ENCODE results near the gene TIGD7. TPM values are rescaled to one million over a fixed set of nuclear protein-coding genes. Genes with fewer than 3 reads are reported as not detected.

Gene TIGD7
- total and polyA plus RNA-seq, 9 donors, result 5.2 to 16.1 (median 13.4) TPM

DNA sequence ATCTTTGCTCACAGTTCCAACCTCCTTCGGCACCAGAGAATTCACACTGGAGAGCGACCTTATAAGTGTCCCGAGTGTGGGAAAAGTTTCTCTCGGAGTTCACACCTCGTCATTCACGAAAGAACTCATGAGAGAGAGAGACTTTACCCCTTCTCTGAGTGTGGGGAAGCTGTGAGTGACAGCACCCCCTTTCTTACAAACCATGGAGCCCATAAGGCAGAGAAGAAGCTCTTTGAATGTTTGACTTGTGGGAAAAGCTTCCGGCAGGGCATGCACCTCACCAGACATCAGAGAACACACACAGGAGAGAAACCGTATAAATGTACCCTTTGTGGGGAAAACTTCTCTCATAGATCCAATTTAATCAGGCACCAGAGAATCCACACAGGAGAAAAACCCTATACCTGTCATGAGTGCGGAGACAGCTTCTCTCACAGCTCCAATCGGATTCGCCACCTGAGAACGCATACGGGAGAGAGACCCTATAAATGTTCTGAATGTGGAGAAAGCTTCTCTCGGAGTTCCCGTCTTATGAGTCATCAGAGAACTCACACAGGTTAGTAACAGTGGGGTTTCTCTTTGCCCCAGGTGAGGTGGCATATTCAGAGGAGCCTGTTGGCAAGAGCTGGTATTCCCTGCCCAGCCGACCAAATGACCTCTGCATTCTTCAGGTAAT is 15.1 kb downstream of the TIGD7 start:
- Histone ChIP-seq H3K4me1 (ENCODE audit: insufficient read depth) (no peaks in the 10 kb centered on the region), H3K27ac (no peak overlapping the region), H3K4me3 (no peak overlapping the region), H3K9me3 (peaks cover 0 to 48% of the 10 kb centered on the region in 2 donors), H3K36me3 (peaks cover 3% of the 10 kb centered on the region), H3K27me3 (no peaks in the 10 kb centered on the region)
- TF ChIP-seq POLR2A (IDR thresholded peaks at IDR 0.05), result no peak
- TF ChIP-seq EP300 (IDR thresholded peaks at IDR 0.05), result no peak
- TF ChIP-seq, protein P1, sequence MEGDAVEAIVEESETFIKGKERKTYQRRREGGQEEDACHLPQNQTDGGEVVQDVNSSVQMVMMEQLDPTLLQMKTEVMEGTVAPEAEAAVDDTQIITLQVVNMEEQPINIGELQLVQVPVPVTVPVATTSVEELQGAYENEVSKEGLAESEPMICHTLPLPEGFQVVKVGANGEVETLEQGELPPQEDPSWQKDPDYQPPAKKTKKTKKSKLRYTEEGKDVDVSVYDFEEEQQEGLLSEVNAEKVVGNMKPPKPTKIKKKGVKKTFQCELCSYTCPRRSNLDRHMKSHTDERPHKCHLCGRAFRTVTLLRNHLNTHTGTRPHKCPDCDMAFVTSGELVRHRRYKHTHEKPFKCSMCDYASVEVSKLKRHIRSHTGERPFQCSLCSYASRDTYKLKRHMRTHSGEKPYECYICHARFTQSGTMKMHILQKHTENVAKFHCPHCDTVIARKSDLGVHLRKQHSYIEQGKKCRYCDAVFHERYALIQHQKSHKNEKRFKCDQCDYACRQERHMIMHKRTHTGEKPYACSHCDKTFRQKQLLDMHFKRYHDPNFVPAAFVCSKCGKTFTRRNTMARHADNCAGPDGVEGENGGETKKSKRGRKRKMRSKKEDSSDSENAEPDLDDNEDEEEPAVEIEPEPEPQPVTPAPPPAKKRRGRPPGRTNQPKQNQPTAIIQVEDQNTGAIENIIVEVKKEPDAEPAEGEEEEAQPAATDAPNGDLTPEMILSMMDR (IDR thresholded peaks at IDR 0.05), result no peak
- 98 to 99% (median 99%) methylated on average over 16 of the region's 16 CpGs for WGBS, 3 donors
- intact Hi-C loops (cut with DNase I), result loop anchor here in 1 of 4 donors (10.0 kb wide), 2 partner anchors 115 to 265 kb away; partner anchors contain the start of genes HCFC1R1, THOC6, TNFRSF12A and ZNF174
- DNase-seq, result no peak

DNA sequence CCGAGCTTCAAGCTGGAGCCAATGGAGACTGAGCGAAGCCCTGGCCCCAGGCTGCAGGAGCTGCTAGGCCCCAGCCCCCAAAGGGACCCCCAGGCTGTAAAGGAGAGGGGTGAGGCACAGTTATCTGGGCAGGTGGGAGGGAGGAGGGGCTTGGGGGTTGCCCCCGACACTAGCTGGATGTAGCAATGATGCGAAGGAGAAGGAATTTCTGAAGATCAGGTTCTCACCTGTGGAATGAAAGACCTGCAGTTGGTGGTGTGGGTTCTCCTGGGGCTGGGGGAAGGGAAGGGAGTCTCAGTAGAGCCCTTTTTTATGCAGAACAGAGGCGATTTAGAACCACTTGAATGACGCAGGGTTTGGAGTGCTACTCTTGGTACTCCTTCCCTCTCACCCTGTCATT is 20.1 kb downstream of the TIGD7 start:
- 79 to 95% (median 85%) methylated on average over 6 of the region's 6 CpGs for WGBS, 3 donors
- H3K4me3 ChIP-seq, result no peak overlapping the region
- intact Hi-C loops (cut with DNase I), result loop anchor here in 1 of 4 donors (10.0 kb wide), 2 partner anchors 120 to 260 kb away; partner anchors contain the start of genes HCFC1R1, THOC6, TNFRSF12A and ZNF174

DNA sequence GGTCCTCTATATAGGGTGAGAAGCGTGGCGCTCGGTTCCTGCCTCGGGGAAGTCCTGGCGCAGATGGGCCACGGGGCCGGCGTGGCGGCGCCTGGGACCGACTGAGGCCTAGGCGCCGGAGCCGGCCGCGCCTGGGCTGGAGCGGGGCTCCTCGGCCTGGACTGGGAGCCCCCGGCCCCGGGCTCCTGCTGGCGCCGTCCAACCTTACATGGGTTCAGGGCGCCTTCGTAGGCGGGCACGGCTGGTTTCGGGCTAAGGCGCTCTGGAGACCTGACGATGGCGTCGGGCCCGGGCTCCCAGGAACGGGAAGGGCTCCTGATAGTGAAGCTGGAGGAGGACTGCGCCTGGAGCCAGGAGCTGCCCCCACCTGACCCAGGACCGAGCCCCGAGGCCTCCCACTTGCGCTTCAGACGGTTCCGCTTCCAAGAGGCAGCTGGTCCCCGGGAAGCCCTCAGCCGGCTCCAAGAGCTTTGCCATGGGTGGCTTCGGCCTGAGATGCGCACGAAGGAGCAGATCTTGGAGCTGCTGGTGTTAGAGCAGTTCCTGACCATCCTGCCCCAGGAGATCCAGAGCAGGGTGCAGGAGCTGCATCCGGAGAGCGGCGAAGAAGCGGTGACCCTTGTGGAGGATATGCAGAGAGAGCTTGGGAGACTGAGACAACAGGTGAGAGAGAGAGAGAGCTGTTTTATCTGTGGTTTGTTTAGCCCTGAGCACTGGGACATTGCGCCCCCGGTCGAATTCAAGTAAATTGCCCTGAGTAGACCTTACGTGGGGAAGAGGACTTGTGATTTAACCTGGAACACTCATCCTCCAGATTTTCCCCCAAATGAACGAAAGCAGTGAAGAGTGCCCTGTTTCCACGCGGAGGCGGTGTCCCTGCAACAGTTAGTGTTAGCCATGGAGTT is 21.4 kb downstream of the TIGD7 start:
- Histone ChIP-seq H3K27me3 (no peaks in the 10 kb centered on the region), H3K9me3 (peaks cover 0 to 11% of the 10 kb centered on the region in 2 donors), H3K4me3 (peak overlapping the region; percentile 97), H3K36me3 (peaks cover 3% of the 10 kb centered on the region), H3K27ac (peak overlapping the region; percentile 92 to 100), H3K4me1 (ENCODE audit: insufficient read depth) (peaks cover 8% of the 10 kb centered on the region)
- TF ChIP-seq, protein P1 (IDR thresholded peaks at IDR 0.05), result peak in 1 of 3 donors; percentile 18
- no peak for TF ChIP-seq EP300 (IDR thresholded peaks at IDR 0.05)
- DNase-seq, result peak; percentile 24 to 65 (median 42)
- WGBS, 3 donors, result 4 to 8% (median 7%) methylated on average over 35 to 56 of the region's 56 CpGs
- intact Hi-C loops (cut with DNase I), result loop anchor here in 1 of 4 donors (10.0 kb wide), 2 partner anchors 121 to 259 kb away; partner anchors contain the start of genes HCFC1R1, THOC6, TNFRSF12A and ZNF174

More for the DNA sequence above, 20.1 kb downstream of the TIGD7 start:
- Histone ChIP-seq H3K27me3 (no peaks in the 10 kb centered on the region), H3K4me1 (ENCODE audit: insufficient read depth) (peaks cover 8% of the 10 kb centered on the region), H3K27ac (no peak overlapping the region), H3K36me3 (peaks cover 3% of the 10 kb centered on the region), H3K9me3 (peaks cover 0 to 24% of the 10 kb centered on the region in 2 donors)
- TF ChIP-seq EP300 (IDR thresholded peaks at IDR 0.05), result no peak
- TF ChIP-seq, protein P1 (IDR thresholded peaks at IDR 0.05), result no peak
- no peak for DNase-seq

Measured in ovary (tissue), 9 donors.